Measurements from ENCODE around the gene RBL2. TPM values are rescaled to one million over a fixed set of nuclear protein-coding genes. Genes with fewer than 3 reads are reported as not detected.

RBL2 gene
- total and polyA plus RNA-seq, 2 of the 13 experiments (the other 11 are each of a cell fraction or from before 2014, with no cell fraction given) = 41.2 to 60.9 TPM

- TF ChIP-seq SOX5 (CRISPR knock-in tag; IDR thresholded peaks at IDR 0.05; ENCODE audit: borderline replicate concordance) (peak; percentile 66; the same call in 1 of the 2 replicates), BRD4 (CRISPR knock-in tag; IDR thresholded peaks at IDR 0.05) (peak; percentile 76), RAD21 (CRISPR knock-in tag; IDR thresholded peaks at IDR 0.05) (no peak), ZNF383 (CRISPR knock-in tag; IDR thresholded peaks at IDR 0.05; ENCODE audit: borderline replicate concordance) (no peak), SMARCC2 (IDR thresholded peaks at IDR 0.05) (no peak), RCOR2 (CRISPR knock-in tag; IDR thresholded peaks at IDR 0.05) (peak; percentile 44), ZNF549 (CRISPR knock-in tag; IDR thresholded peaks at IDR 0.05) (no peak), SIN3B (IDR thresholded peaks at IDR 0.05; ENCODE audit: low read length) (no peak), IRF2 (CRISPR knock-in tag; IDR thresholded peaks at IDR 0.05) (0 out of 2 replicates have a peak, but pooled peaks have one; percentile 63), ZNF83 (CRISPR knock-in tag; IDR thresholded peaks at IDR 0.05; ENCODE audit: borderline replicate concordance) (peak; percentile 82; the same call in 1 of the 2 replicates), CC2D1A (CRISPR knock-in tag; IDR thresholded peaks at IDR 0.05) (no peak), CEBPB (IDR thresholded peaks at IDR 0.05; ENCODE audit: borderline replicate concordance, low read depth, low read length) (peak; percentile 97), MXD3 (CRISPR knock-in tag; IDR thresholded peaks at IDR 0.05) (peak; percentile 81), JUNB (CRISPR knock-in tag; IDR thresholded peaks at IDR 0.05; ENCODE audit: borderline replicate concordance) (no peak), PHF20 (CRISPR knock-in tag; IDR thresholded peaks at IDR 0.05) (peak; percentile 76), ZFX (CRISPR knock-in tag; IDR thresholded peaks at IDR 0.05; ENCODE audit: low read depth) (peak; percentile 96), ZNF446 (CRISPR knock-in tag; IDR thresholded peaks at IDR 0.05) (no peak), ZEB1 (IDR thresholded peaks at IDR 0.05; ENCODE audit: insufficient replicate concordance, low read depth) (no peak), ATRX (CRISPR knock-in tag; IDR thresholded peaks at IDR 0.05; ENCODE audit: borderline replicate concordance) (no peak), ATF4 (CRISPR knock-in tag; IDR thresholded peaks at IDR 0.05) (peak in 1 of 2 experiments; percentile 88; a peak in 2 of 4 replicates), ZNF709 (CRISPR knock-in tag; IDR thresholded peaks at IDR 0.05) (peak; percentile 1; the same call in 1 of the 2 replicates), ZNF841 (CRISPR knock-in tag; IDR thresholded peaks at IDR 0.05; ENCODE audit: borderline replicate concordance) (no peak; the same call in 1 of the 2 replicates), TOE1 (CRISPR knock-in tag; IDR thresholded peaks at IDR 0.05) (no peak), ZBTB10 (CRISPR knock-in tag; IDR thresholded peaks at IDR 0.05; ENCODE audit: borderline replicate concordance) (0 out of 2 replicates have a peak, but pooled peaks have one; percentile 25), ZNF343 (CRISPR knock-in tag; IDR thresholded peaks at IDR 0.05) (0 out of 2 replicates have a peak, but pooled peaks have one; percentile 26)
Measured at GRCh38 chr16:53503270-53503923, 69.1 kb downstream of the RBL2 start (continued).

Data from HepG2 (cell line).